ENCODE data around the gene MINDY2. TPM values are rescaled to one million over a fixed set of nuclear protein-coding genes. Genes with fewer than 3 reads are reported as not detected.
"Not testable (repeated sequence)": the region's sequence is repeated elsewhere in the genome, so short reads cannot be mapped to it uniquely, and the experiment has no call there.

MINDY2 gene
- total RNA-seq, 4 donors from 2014 or later: 26.6 to 38.2 (median 29.2) TPM

GRCh38 chr15:58762285-58762684 lies 8.8 kb upstream of the MINDY2 start:
- intact Hi-C loops (cut with DNase I): no loop called here
- Histone ChIP-seq H3K27ac (replicated peaks in 1 of 4) (no peak overlapping the region), H3K4me3 (no peak overlapping the region), H3K4me1 (no peaks in the 10 kb centered on the region), H3K9me3 (peaks cover 0 to 5% (median 0%) of the 10 kb centered on the region in 4 donors), H3K27me3 (no peaks in the 10 kb centered on the region), H3K36me3 (no peaks in the 10 kb centered on the region)
- no peak for DNase-seq (ENCODE audit: extremely low spot score)
- TF ChIP-seq POLR2AphosphoS5 (IDR thresholded peaks at IDR 0.05): no peak
- TF ChIP-seq, protein P1, sequence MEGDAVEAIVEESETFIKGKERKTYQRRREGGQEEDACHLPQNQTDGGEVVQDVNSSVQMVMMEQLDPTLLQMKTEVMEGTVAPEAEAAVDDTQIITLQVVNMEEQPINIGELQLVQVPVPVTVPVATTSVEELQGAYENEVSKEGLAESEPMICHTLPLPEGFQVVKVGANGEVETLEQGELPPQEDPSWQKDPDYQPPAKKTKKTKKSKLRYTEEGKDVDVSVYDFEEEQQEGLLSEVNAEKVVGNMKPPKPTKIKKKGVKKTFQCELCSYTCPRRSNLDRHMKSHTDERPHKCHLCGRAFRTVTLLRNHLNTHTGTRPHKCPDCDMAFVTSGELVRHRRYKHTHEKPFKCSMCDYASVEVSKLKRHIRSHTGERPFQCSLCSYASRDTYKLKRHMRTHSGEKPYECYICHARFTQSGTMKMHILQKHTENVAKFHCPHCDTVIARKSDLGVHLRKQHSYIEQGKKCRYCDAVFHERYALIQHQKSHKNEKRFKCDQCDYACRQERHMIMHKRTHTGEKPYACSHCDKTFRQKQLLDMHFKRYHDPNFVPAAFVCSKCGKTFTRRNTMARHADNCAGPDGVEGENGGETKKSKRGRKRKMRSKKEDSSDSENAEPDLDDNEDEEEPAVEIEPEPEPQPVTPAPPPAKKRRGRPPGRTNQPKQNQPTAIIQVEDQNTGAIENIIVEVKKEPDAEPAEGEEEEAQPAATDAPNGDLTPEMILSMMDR (IDR thresholded peaks at IDR 0.05): no peak
- no peak for TF ChIP-seq POLR2A (IDR thresholded peaks at IDR 0.05; ENCODE audit: low read depth)
- TF ChIP-seq EP300 (IDR thresholded peaks at IDR 0.05): no peak

DNA sequence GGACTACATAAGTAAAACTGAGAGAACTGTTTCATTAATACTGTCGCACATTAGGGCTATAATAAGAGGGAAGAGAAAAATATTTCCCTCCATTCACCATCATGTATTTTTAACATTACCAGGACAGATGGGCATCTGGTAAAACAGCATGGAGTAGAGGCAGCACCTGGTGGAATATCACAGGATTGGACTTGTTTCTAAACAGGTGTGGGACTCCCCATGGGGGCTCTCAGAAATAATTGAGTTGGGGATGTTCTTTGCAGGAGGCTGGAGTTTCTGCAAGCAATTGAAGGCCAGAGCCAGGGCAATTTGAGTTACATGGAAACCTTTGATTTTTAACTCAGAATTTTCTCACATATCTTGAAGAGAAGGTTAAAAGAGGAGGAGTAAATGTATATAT lies 8.4 kb upstream of the MINDY2 start:
- Histone ChIP-seq H3K9me3 (peaks cover 0 to 5% (median 0%) of the 10 kb centered on the region in 4 donors), H3K27ac (replicated peaks in 1 of 4) (no peak overlapping the region), H3K36me3 (no peaks in the 10 kb centered on the region), H3K27me3 (no peaks in the 10 kb centered on the region), H3K4me3 (no peak overlapping the region), H3K4me1 (no peaks in the 10 kb centered on the region)
- intact Hi-C loops (cut with DNase I): no loop called here
- TF ChIP-seq, protein P1 (IDR thresholded peaks at IDR 0.05): no peak
- TF ChIP-seq POLR2A (IDR thresholded peaks at IDR 0.05; ENCODE audit: low read depth) (no peak), POLR2AphosphoS5 (IDR thresholded peaks at IDR 0.05) (no peak), EP300 (IDR thresholded peaks at IDR 0.05) (no peak)
- no peak for DNase-seq (ENCODE audit: extremely low spot score)
- WGBS: 96% methylated on average over 1 of the region's 1 CpG

DNA sequence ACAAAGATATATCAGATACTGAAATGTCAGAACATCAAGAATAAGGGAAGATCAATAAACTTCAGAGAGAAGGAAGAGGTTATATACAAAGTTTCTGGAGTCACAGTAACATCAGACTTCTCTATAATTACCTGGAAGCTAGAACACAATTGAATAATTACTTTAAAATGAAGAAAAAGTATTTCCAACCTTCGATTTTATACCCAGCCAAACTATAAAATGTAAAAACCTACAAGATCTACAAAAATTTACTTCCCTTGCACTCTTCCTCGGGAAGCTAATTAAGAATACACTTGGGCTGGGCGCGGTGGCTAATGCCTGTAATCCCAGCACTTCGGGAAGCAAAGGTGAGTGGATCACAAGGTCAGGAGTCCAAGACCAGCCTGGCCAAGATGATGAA lies 6.6 kb upstream of the MINDY2 start:
- H3K4me3 ChIP-seq: no peak overlapping the region
- intact Hi-C loops (cut with DNase I): no loop called here
- 84% methylated on average over 5 of the region's 5 CpGs for WGBS

DNA sequence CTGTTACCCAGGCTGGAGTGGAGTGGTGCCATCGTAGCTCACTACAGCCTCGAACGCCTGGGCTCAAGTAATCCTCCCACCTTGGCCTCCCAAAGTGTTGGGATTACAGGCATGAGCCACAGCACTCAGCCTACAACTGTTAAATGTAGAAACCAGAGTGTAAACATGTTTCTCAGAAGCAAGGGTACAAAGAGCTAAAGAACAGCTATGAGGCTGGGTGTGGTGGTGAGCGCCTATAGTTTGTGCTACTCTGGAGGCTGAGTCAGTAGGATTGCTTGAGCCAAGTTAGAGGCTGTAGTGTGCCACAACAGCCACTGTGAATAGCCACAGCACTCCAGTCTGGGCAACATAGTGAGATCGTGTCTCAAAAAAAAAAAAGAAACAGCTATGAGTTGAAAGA lies 4.8 kb upstream of the MINDY2 start:
- Histone ChIP-seq H3K9me3 (peaks cover 0 to 5% (median 0%) of the 10 kb centered on the region in 4 donors), H3K36me3 (no peaks in the 10 kb centered on the region), H3K4me1 (peaks cover 0 to 13% (median 12%) of the 10 kb centered on the region in 4 donors), H3K27ac (replicated peaks in 1 of 4) (no peak overlapping the region), H3K4me3 (no peak overlapping the region), H3K27me3 (no peaks in the 10 kb centered on the region)
- DNase-seq (ENCODE audit: extremely low spot score): no peak
- 89% methylated on average over 5 of the region's 5 CpGs for WGBS
- intact Hi-C loops (cut with DNase I): no loop called here
- TF ChIP-seq EP300 (IDR thresholded peaks at IDR 0.05): no peak
- TF ChIP-seq POLR2AphosphoS5 (IDR thresholded peaks at IDR 0.05): no peak
- no peak for TF ChIP-seq POLR2A (IDR thresholded peaks at IDR 0.05; ENCODE audit: low read depth)
- TF ChIP-seq, protein P1 (IDR thresholded peaks at IDR 0.05): no peak

More for the DNA sequence above, 6.6 kb upstream of the MINDY2 start:
- Histone ChIP-seq H3K27me3 (no peaks in the 10 kb centered on the region), H3K9me3 (peaks cover 0 to 5% (median 0%) of the 10 kb centered on the region in 4 donors), H3K27ac (replicated peaks in 1 of 4) (no peak overlapping the region), H3K36me3 (no peaks in the 10 kb centered on the region), H3K4me1 (peaks cover 0 to 2% (median under 1%) of the 10 kb centered on the region in 4 donors)
- no peak for TF ChIP-seq EP300 (IDR thresholded peaks at IDR 0.05)
- TF ChIP-seq, protein P1 (IDR thresholded peaks at IDR 0.05): no peak
- TF ChIP-seq POLR2AphosphoS5 (IDR thresholded peaks at IDR 0.05): no peak
- TF ChIP-seq POLR2A (IDR thresholded peaks at IDR 0.05; ENCODE audit: low read depth): no peak
- DNase-seq (ENCODE audit: extremely low spot score): no peak

DNA sequence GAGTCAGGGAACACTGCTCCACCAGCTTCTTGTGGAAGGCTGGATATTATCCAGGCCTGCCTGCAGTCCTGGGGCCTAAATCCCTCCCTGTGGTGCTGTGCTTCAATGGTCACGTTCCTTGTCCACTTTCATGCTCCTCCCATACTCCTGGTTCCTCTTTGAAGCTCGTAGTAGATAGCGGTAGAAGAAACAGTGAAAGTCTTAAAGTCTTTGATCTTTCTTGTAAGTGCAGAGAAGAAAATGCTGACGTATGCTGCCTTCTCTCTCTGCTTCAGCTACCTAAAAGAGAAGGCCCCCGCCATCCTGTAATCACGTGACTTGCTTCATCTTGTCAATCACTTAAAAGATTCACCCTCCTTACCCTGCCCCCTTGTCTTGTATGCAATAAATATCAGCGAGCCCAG lies 2.5 kb upstream of the MINDY2 start:
- H3K9me3 ChIP-seq; H3K36me3 ChIP-seq; H3K27me3 ChIP-seq; H3K27ac ChIP-seq (replicated peaks in 1 of 4); intact Hi-C loops (cut with DNase I); DNase-seq (ENCODE audit: extremely low spot score); H3K4me3 ChIP-seq: not testable (repeated sequence)
- H3K4me1 ChIP-seq: peaks cover 11 to 30% (median 28%) of the 10 kb centered on the region in 4 donors
- 89% methylated on average over 7 of the region's 7 CpGs for WGBS

Measured in esophagus muscularis mucosa (tissue), 4 donors.